HTR-8/SVneo (cell line): ENCODE data around the gene KLHDC4.
"Not testable (repeated sequence)": the region's sequence is repeated elsewhere in the genome, so short reads cannot be mapped to it uniquely, and the experiment has no call there.

Experiments used
- DNase-seq: peaks from one replicate; pipeline ENCODE4 v3.0.0; 2011; ENCODE audit warnings: low spot score, mixed read lengths; ENCODE audit not compliant: insufficient read length
- FAIRE-seq: peaks from 2 replicates; lab custom pipeline; 2011; peaks lifted over from hg19 to GRCh38; lab: Jason Lieb, UNC

KLHDC4 gene

GRCh38 chr16:87789437-87790291 is 23.9 kb upstream of the KLHDC4 start:
- FAIRE-seq: peak; percentile 95

GRCh38 chr16:87788730-87789436 is 23.1 kb upstream of the KLHDC4 start:
- not testable (repeated sequence) for FAIRE-seq, DNase-seq

More at GRCh38 chr16:87789437-87790291, 23.9 kb upstream of the KLHDC4 start:
- peak; percentile 81 for DNase-seq

- not testable (repeated sequence) for FAIRE-seq, DNase-seq
Measured at GRCh38 chr16:87787451-87788091, 21.8 kb upstream of the KLHDC4 start.

GRCh38 chr16:87784812-87785211 is 19.0 kb upstream of the KLHDC4 start:
- DNase-seq (peak; percentile 40), FAIRE-seq (peak; percentile 38)

- no peak for DNase-seq
- FAIRE-seq: no peak
Measured at GRCh38 chr16:87782033-87782432, 16.2 kb upstream of the KLHDC4 start.

GRCh38 chr16:87780385-87780989 is 14.7 kb upstream of the KLHDC4 start:
- FAIRE-seq (no peak), DNase-seq (peak; percentile 43)

GRCh38 chr16:87778830-87779579 is 13.2 kb upstream of the KLHDC4 start:
- DNase-seq (peak; percentile 85), FAIRE-seq (peak; percentile 93)

- no peak for FAIRE-seq
Measured at GRCh38 chr16:87778476-87778829, 12.7 kb upstream of the KLHDC4 start.

GRCh38 chr16:87773836-87774235 is 8.1 kb upstream of the KLHDC4 start:
- FAIRE-seq, DNase-seq: not testable (repeated sequence)

More at GRCh38 chr16:87778476-87778829, 12.7 kb upstream of the KLHDC4 start:
- DNase-seq: no peak

- FAIRE-seq: not testable (repeated sequence)
Measured at GRCh38 chr16:87767456-87767855, 1.7 kb upstream of the KLHDC4 start.

GRCh38 chr16:87766485-87766797 is 655 bp upstream of the KLHDC4 start:
- no peak for FAIRE-seq
- no peak for DNase-seq

More at GRCh38 chr16:87767456-87767855, 1.7 kb upstream of the KLHDC4 start:
- DNase-seq: not testable (repeated sequence)

GRCh38 chr16:87765473-87765775 is 362 bp downstream of the KLHDC4 start:
- no peak for FAIRE-seq
- peak; percentile 14 for DNase-seq

- DNase-seq (no peak), FAIRE-seq (no peak)
Measured at GRCh38 chr16:87764600-87765472, 950 bp downstream of the KLHDC4 start.

GRCh38 chr16:87762620-87763019 is 3.2 kb downstream of the KLHDC4 start:
- no peak for DNase-seq
- no peak for FAIRE-seq

- FAIRE-seq: no peak
- no peak for DNase-seq
Measured at GRCh38 chr16:87762071-87762571, 3.7 kb downstream of the KLHDC4 start.

GRCh38 chr16:87761060-87761459 is 4.7 kb downstream of the KLHDC4 start:
- no peak for DNase-seq
- no peak for FAIRE-seq

GRCh38 chr16:87757841-87758426 is 7.9 kb downstream of the KLHDC4 start:
- no peak for FAIRE-seq
- DNase-seq: no peak

GRCh38 chr16:87754535-87754934 is 11.3 kb downstream of the KLHDC4 start:
- FAIRE-seq (peak; percentile 66), DNase-seq (no peak)
